Heart left ventricle (tissue), 16 donors: ENCODE measurements around the gene AIMP2. TPM values are rescaled to one million over a fixed set of nuclear protein-coding genes. Genes with fewer than 3 reads are reported as not detected.
A peak's percentile ranks its signal among the peaks of the same experiment; 100 is the strongest.
"Not testable (repeated sequence)": the region's sequence is repeated elsewhere in the genome, so short reads cannot be mapped to it uniquely, and the experiment has no call there.

Experiments
- ATAC-seq, 4 donors: fragments of 200-7000 bp; cut with Tn5 transposase; one replicate each; pipeline ENCODE4 v1.9.1; 2020 to 2022; ENCODE audit warnings: moderate library complexity in 4 of 4, mild to moderate bottlenecking in 3 of 4, moderate number of reproducible peaks in 1 of 4
- DNase-seq, 5 donors: peaks; one replicate each; pipeline ENCODE4 v3.0.0-alpha.2; 2020
- H3K27ac ChIP-seq, 12 donors: fragments of 200-600 bp; sonication (generic) in 4 of 12; one replicate each; pipeline versions ENCODE4 v1.5.0 to v1.8.0; 2016 to 2022; ENCODE audit warnings: mild to moderate bottlenecking in 2 of 12
- H3K27me3 ChIP-seq, 9 donors: fragments of 200-600 bp; sonication (generic) in 2 of 9; one replicate each; pipeline versions ENCODE4 v1.5.1 to v1.8.0; 2016 to 2022; ENCODE audit warnings: mild to moderate bottlenecking in 3 of 9
- H3K36me3 ChIP-seq, 9 donors: fragments of 200-600 bp; sonication (generic) in 2 of 9; one replicate each; pipeline versions ENCODE4 v1.5.0 to v1.8.0; 2018 to 2022; ENCODE audit warnings: mild to moderate bottlenecking in 2 of 9
- H3K4me1 ChIP-seq, 12 donors: fragments of 200-600 bp; sonication (generic) in 4 of 12; one replicate each; pipeline versions ENCODE4 v1.5.0 to v1.8.0; 2016 to 2022; ENCODE audit warnings: mild to moderate bottlenecking in 3 of 12
- H3K4me3 ChIP-seq, 12 donors: fragments of 200-600 bp; sonication (generic) in 4 of 12; one replicate each; pipeline versions ENCODE4 v1.5.0 to v1.8.0; 2017 to 2022; ENCODE audit warnings: mild to moderate bottlenecking in 9 of 12, moderate library complexity in 4 of 12
- H3K9me3 ChIP-seq, 12 donors: fragments of 200-600 bp; sonication (generic) in 4 of 12; one replicate each; pipeline versions ENCODE4 v1.5.0 to v1.8.0; 2016 to 2022; ENCODE audit warnings: mild to moderate bottlenecking in 1 of 12
- POLR2A ChIP-seq, 2 donors: fragments of 450-650 bp; IDR thresholded peaks; one replicate each; pipeline ENCODE4 v1.6.1; 2017; ENCODE audit warnings: antibody characterized with exemption in 2 of 2, mild to moderate bottlenecking in 2 of 2, moderate library complexity in 2 of 2
- WGBS, 4 donors: extraction: QIAGEN DNeasy Blood & Tissue Kit in 2 of 4; methylation state at CpG; one replicate each; pipeline versions ENCODE4 v1.1.5 to v1.1.7; 2013 to 2018; 5-methylcytosine and 5-hydroxymethylcytosine counted together
- intact Hi-C, 10 donors: fragments of 100-400 bp; cut with DNase I; formaldehyde crosslinking; loops; one replicate each; pipeline versions ENCODE4 v1.11.1 to v1.14.2; 2022
- polyA plus RNA-seq, 2 donors: library from polyadenylated mRNA; stranded (reverse); fragments of 200-250 nt; gene quantifications; one replicate each; pipeline ENCODE4 v1.2.3, GENCODE V29; 2013
- total RNA-seq, 9 donors: library from RNA; depleted of rRNA in 2 of 9; stranded (reverse); fragments of >200 nt in 2 of 9; fragmentation: NEBNext Ultra II Directional in 3 of 9; extraction: Animal tissue kit (Norgen Biotek cat#: 25700) in 3 of 9; gene quantifications; one replicate each; pipeline versions ENCODE4 v1.1.0 to v1.2.4, GENCODE V29; 2016 to 2023
- TF ChIP-seq, protein P1 (sequence below), 12 donors: fragments of 200-600 bp; sonication (generic) in 4 of 12; IDR thresholded peaks; one replicate each; pipeline versions ENCODE4 v1.5.0 to v1.8.0; 2018 to 2022; ENCODE audit warnings: antibody characterized with exemption in 12 of 12, mild to moderate bottlenecking in 5 of 12
- donor health status: ischemic (EF 13 %, LVEDD 7.1; RV severe dilation, severe dysfunction).
- donor health status: healthy with polysubstance abuse.
- donor health status: DM: no; HTN: yes; CAD: no.
- donor health status: DM: no; HTN: no; CAD: no.
- donor health status: ischemic (EF 25% LVEDD 6.9; RV normal size, moderate dysfunction).
- donor health status: ischemic (EF 25% LVEDD 5.7; RV mildly dilated, moderate dysfunction).
- donor health status: healthy.
- donor health status: DM: yes; HTN: yes; CAD: no.
- donor health status: ischemic (EF 35%, LVEDD 5.7; RV mildly dilated, moderate dysfunction).
- donor health status: nonischemic (EF 11% LVEDD 7.7; RV severe dilation, severe dysfunction).
- donor health status: DM: yes; HTN: yes; CAD: no.
- donor health status: PGD.
- donor health status: ischemic (EF 29% LVEDD 5.4; RV normal size, mild dysfunction).
- donor health status: nonischemic (EF 23%, LVEDD 6.1; RV moderate dilation, normal function).

The AIMP2 gene
- total and polyA plus RNA-seq, 11 donors, result 25.0 to 105 (median 51.1) TPM

DNA sequence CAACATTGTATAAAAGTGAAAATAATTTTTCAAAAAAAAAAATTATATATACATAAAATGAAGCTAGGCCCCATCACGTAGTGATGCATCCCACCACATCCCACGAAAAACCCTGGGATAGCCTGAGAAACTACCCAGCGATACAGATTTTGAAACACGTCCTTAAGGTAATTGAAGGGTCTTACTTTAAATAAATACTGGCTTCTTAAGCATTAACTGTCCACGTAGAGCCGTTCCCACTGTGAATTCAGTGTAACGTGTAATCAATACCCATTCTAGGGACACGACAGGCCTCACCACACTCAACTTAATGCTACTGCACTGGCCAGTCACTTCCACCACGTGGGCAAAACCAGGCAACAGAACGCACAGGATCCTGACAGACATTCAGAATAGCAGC lies 26.1 kb downstream of the AIMP2 start:
- peaks cover 0 to 94% (median 83%) of the 10 kb centered on the region in 9 donors for H3K36me3 ChIP-seq
- WGBS, 4 donors, result 93 to 96% (median 94%) methylated on average over 10 of the region's 10 CpGs
- TF ChIP-seq, protein P1, sequence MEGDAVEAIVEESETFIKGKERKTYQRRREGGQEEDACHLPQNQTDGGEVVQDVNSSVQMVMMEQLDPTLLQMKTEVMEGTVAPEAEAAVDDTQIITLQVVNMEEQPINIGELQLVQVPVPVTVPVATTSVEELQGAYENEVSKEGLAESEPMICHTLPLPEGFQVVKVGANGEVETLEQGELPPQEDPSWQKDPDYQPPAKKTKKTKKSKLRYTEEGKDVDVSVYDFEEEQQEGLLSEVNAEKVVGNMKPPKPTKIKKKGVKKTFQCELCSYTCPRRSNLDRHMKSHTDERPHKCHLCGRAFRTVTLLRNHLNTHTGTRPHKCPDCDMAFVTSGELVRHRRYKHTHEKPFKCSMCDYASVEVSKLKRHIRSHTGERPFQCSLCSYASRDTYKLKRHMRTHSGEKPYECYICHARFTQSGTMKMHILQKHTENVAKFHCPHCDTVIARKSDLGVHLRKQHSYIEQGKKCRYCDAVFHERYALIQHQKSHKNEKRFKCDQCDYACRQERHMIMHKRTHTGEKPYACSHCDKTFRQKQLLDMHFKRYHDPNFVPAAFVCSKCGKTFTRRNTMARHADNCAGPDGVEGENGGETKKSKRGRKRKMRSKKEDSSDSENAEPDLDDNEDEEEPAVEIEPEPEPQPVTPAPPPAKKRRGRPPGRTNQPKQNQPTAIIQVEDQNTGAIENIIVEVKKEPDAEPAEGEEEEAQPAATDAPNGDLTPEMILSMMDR (IDR thresholded peaks at IDR 0.05), result no peak
- TF ChIP-seq POLR2A (IDR thresholded peaks at IDR 0.05), result no peak
- intact Hi-C loops, result loop anchor here in 1 of 10 donors (10.0 kb wide), 1 partner anchor 110 kb away; no protein-coding TSS in a partner anchor
- peaks cover 0 to 8% (median 0%) of the 10 kb centered on the region in 12 donors for H3K4me1 ChIP-seq
- no peak for ATAC-seq
- H3K4me3 ChIP-seq, result no peak overlapping the region
- no peaks in the 10 kb centered on the region for H3K9me3 ChIP-seq
- DNase-seq, result no peak
- H3K27ac ChIP-seq, result no peak overlapping the region
- no peaks in the 10 kb centered on the region for H3K27me3 ChIP-seq

DNA sequence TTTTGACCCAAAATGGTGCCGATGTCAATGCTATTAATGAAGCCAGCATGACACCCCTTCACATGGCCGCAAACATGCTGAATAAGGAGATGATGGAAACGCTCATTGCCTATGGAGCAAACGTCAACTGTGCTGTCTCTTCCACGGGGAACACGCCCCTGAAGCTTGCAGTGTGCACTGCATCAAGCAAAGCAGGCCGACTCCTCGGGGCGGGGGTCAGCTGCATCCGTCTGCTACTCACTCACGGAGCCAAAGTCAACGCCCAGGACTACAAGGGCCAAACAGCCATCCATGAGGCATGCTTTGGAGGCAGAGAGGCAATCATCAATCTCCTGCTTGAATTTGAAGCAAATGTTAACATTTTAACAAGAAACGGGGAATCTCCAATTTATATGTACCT lies 26.6 kb downstream of the AIMP2 start:
- H3K27me3 ChIP-seq, result no peaks in the 10 kb centered on the region
- 91 to 94% (median 93%) methylated on average over 12 to 13 of the region's 13 CpGs for WGBS, 4 donors
- H3K36me3 ChIP-seq, result peaks cover 0 to 94% (median 83%) of the 10 kb centered on the region in 9 donors
- no peak overlapping the region for H3K27ac ChIP-seq
- intact Hi-C loops, result loop anchor here in 1 of 10 donors (10.0 kb wide), 1 partner anchor 109 kb away; no protein-coding TSS in a partner anchor
- H3K9me3 ChIP-seq, result no peaks in the 10 kb centered on the region
- peaks cover 0 to 8% (median 0%) of the 10 kb centered on the region in 12 donors for H3K4me1 ChIP-seq
- ATAC-seq (no peak), DNase-seq (no peak)
- TF ChIP-seq POLR2A (IDR thresholded peaks at IDR 0.05), result no peak
- TF ChIP-seq, protein P1 (IDR thresholded peaks at IDR 0.05), result no peak
- H3K4me3 ChIP-seq, result no peak overlapping the region

DNA sequence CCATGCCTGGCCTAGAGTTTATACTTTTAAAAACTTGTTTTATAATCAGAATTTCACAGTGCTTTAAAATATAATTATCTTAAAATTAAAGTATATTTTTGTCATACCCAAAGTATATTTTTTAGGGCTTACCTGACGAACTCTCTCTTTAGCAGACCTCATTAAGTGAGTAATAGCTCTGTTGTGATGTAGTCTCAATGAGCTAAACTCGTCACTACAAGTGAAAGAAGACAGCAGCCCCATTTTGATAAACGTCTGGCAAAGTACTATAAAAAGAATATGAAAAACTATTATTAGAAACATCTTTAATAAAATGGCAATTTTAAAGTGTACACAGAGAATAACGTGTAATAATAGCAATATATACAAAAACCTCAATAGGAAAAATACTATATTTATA lies 40.7 kb downstream of the AIMP2 start:
- 39 to 54% (median 44%) methylated on average over 4 of the region's 4 CpGs for WGBS, 4 donors
- TF ChIP-seq, protein P1 (IDR thresholded peaks at IDR 0.05), result no peak
- TF ChIP-seq POLR2A (IDR thresholded peaks at IDR 0.05), result no peak
- H3K4me1 ChIP-seq, result peaks cover 0 to 12% (median 0%) of the 10 kb centered on the region in 12 donors
- H3K4me3 ChIP-seq, result no peak overlapping the region
- ATAC-seq (peak; percentile 61 to 80 (median 74)), DNase-seq (no peak)
- no peaks in the 10 kb centered on the region for H3K9me3 ChIP-seq
- H3K27me3 ChIP-seq, result no peaks in the 10 kb centered on the region
- peaks cover 0 to 100% (median 84%) of the 10 kb centered on the region in 9 donors for H3K36me3 ChIP-seq
- H3K27ac ChIP-seq, result peak overlapping the region in 8 of 12 donors; percentile 41 to 71 (median 60)
- intact Hi-C loops, result no loop called here

DNA sequence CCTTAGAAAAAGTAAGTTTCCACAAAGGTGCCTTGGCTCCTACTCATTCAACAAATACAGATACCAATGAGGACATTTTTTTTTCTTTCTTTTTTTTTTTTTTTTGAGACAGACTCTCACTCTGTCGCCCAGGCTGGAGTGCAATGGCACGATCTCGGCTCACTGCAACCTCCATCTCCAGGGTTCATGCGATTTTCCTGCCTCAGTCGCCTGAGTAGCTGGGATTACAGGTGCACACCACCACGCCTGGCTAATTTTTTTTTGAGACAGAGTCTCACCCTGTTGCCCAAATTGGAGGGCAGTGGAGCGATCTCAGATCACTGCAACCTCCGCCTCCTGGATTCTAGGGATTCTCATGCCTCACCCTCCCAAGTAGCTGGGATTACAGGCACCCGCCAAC lies 42.1 kb downstream of the AIMP2 start:
- H3K9me3 ChIP-seq, H3K27ac ChIP-seq, H3K4me3 ChIP-seq, ATAC-seq, H3K27me3 ChIP-seq, intact Hi-C loops, DNase-seq: not testable (repeated sequence)
- peaks cover 0 to 12% (median 0%) of the 10 kb centered on the region in 12 donors for H3K4me1 ChIP-seq
- WGBS, 4 donors, result 94 to 97% (median 96%) methylated on average over 9 of the region's 9 CpGs
- peaks cover 0 to 89% (median 70%) of the 10 kb centered on the region in 9 donors for H3K36me3 ChIP-seq

DNA sequence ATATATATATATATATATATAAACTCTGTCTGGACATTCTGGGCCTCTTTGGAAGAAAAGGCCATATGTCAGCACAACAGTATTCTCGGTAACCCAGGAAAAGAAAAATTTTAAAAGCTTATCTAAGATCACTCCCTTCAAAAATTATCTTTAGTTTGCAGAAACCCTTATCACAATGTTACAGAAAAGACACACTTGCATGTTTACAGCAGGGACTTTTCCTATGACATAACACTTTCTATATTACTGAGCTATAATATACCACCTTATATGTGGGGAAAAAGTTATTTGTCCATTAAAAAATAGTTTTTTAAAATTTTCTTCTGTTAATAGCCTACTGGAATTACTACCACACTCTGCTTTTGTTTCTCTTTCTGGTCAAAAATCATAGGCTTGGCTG lies 47.5 kb downstream of the AIMP2 start:
- ATAC-seq (no peak), DNase-seq (no peak)
- WGBS, 4 donors, result 57 to 75% (median 71%) methylated on average over 1 of the region's 1 CpG
- Histone ChIP-seq H3K4me1 (peaks cover 6 to 27% (median 16%) of the 10 kb centered on the region in 12 donors), H3K27me3 (no peaks in the 10 kb centered on the region), H3K36me3 (peaks cover 0 to 37% (median 28%) of the 10 kb centered on the region in 9 donors), H3K27ac (no peak overlapping the region), H3K9me3 (no peaks in the 10 kb centered on the region), H3K4me3 (no peak overlapping the region)
- intact Hi-C loops, result no loop called here
- no peak for TF ChIP-seq POLR2A (IDR thresholded peaks at IDR 0.05)
- TF ChIP-seq, protein P1 (IDR thresholded peaks at IDR 0.05), result no peak
